ENCODE measurements around the gene CDC14A.

DNA sequence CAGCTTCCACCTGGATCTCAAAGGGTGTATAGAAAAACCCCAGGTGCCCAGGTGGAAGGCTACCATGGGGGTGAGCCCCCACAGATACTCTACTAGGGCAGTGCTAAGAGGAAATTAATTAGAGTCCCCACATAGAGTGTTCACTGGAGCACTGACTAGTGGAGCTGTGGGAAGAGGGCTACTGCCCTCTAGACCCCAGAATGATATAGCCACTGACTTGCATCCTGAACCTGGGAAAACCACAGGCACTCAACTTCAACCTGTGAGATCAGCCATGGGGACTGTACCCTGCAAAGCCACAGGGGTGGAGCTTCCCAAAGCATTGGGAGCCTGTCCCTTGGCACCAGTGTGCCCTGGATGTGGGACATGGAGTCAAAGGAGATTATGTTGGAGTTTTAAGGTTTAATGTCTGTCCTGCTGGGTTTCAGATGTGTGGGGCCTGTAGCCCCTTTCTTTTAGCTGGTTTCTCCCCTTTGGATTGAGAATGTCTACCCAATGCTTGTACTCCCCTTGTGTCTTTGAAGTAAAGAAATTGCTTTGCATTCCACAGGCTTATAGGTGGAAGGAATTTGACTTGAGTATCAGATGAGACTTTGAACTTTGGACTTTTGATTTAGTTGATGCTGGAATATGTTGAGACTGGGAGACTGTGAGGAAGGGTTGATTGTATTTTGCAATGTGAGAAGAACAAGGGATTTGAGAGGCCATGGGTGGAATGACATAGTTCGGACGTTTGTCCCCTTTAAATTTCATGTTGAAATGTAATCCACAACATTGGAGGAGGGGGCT, 31.8 kb upstream of the CDC14A start:
- no peak for TF ChIP-seq CTCF (conservative IDR thresholded peaks at IDR 0.05; ENCODE audit: low read depth, low read length)
- no peak for TF ChIP-seq EZH2phosphoT487 (IDR thresholded peaks at IDR 0.05; ENCODE audit: borderline replicate concordance, low read length)
- no peak for TF ChIP-seq EZH2 (IDR thresholded peaks at IDR 0.05; ENCODE audit: low read length, unreplicated experiment)
